HUES6 (cell line): ENCODE results near the gene ZKSCAN7.
"Not testable (repeated sequence)": the region's sequence is repeated elsewhere in the genome, so short reads cannot be mapped to it uniquely, and the experiment has no call there.

Experiments used
- H3K27ac ChIP-seq: 2 replicates; pipeline ENCODE4 v1.7.0; 2013; ENCODE audit warnings: low read depth, mild to moderate bottlenecking, low read length, inconsistent platforms
- H3K27me3 ChIP-seq: 2 replicates; pipeline ENCODE4 v1.6.1; 2013; ENCODE audit warnings: low read length; ENCODE audit not compliant: control insufficient read depth, insufficient read depth
- H3K36me3 ChIP-seq: 2 replicates; pipeline ENCODE4 v1.6.1; 2013; ENCODE audit warnings: low read length; ENCODE audit not compliant: control insufficient read depth, insufficient read depth
- H3K4me1 ChIP-seq: 2 replicates; pipeline ENCODE4 v1.6.1; 2013; ENCODE audit warnings: low read length; ENCODE audit not compliant: control insufficient read depth, insufficient read depth
- H3K4me3 ChIP-seq: 2 replicates; pipeline ENCODE4 v1.5.1; 2013; ENCODE audit warnings: low read depth, low read length
- H3K9ac ChIP-seq: one replicate; pipeline ENCODE4 v1.6.1; 2013; ENCODE audit warnings: mild to moderate bottlenecking, low read length
- H3K9me3 ChIP-seq: 2 replicates; pipeline ENCODE4 v1.6.1; 2013; ENCODE audit warnings: low read depth, low read length; ENCODE audit not compliant: control insufficient read depth, insufficient read depth

ZKSCAN7 gene

GRCh38 chr3:44576613-44577012 is 21.6 kb downstream of the ZKSCAN7 start:
- no peak overlapping the region for H3K9ac ChIP-seq
- H3K36me3 ChIP-seq, result peaks cover 18% of the 10 kb centered on the region
- no peaks in the 10 kb centered on the region for H3K4me1 ChIP-seq
- H3K9me3 ChIP-seq, result no peaks in the 10 kb centered on the region
- H3K27ac ChIP-seq, result no peak overlapping the region
- no peaks in the 10 kb centered on the region for H3K27me3 ChIP-seq
- H3K4me3 ChIP-seq, result no peak overlapping the region

- H3K27ac ChIP-seq, H3K4me3 ChIP-seq, H3K9ac ChIP-seq, H3K27me3 ChIP-seq, H3K4me1 ChIP-seq, H3K9me3 ChIP-seq: not testable (repeated sequence)
- peaks cover 11% of the 10 kb centered on the region for H3K36me3 ChIP-seq
Observed at GRCh38 chr3:44577354-44577952, 22.5 kb downstream of the ZKSCAN7 start.

- H3K27ac ChIP-seq, H3K9me3 ChIP-seq, H3K27me3 ChIP-seq, H3K4me3 ChIP-seq, H3K9ac ChIP-seq, H3K4me1 ChIP-seq: not testable (repeated sequence)
- H3K36me3 ChIP-seq, result peaks cover 11% of the 10 kb centered on the region
Observed at GRCh38 chr3:44578316-44578715, 23.3 kb downstream of the ZKSCAN7 start.

- not testable (repeated sequence) for H3K4me3 ChIP-seq, H3K9ac ChIP-seq, H3K4me1 ChIP-seq, H3K9me3 ChIP-seq, H3K27ac ChIP-seq, H3K36me3 ChIP-seq, H3K27me3 ChIP-seq
Observed at GRCh38 chr3:44578924-44579515, 24.0 kb downstream of the ZKSCAN7 start.

- H3K27me3 ChIP-seq, H3K9me3 ChIP-seq: not testable (repeated sequence)
Observed at GRCh38 chr3:44579749-44580148, 24.8 kb downstream of the ZKSCAN7 start.

GRCh38 chr3:44580971-44581370 is 26.0 kb downstream of the ZKSCAN7 start:
- not testable (repeated sequence) for H3K9ac ChIP-seq, H3K4me3 ChIP-seq

More at GRCh38 chr3:44579749-44580148, 24.8 kb downstream of the ZKSCAN7 start:
- not testable (repeated sequence) for H3K36me3 ChIP-seq, H3K4me3 ChIP-seq, H3K4me1 ChIP-seq, H3K9ac ChIP-seq, H3K27ac ChIP-seq

DNA sequence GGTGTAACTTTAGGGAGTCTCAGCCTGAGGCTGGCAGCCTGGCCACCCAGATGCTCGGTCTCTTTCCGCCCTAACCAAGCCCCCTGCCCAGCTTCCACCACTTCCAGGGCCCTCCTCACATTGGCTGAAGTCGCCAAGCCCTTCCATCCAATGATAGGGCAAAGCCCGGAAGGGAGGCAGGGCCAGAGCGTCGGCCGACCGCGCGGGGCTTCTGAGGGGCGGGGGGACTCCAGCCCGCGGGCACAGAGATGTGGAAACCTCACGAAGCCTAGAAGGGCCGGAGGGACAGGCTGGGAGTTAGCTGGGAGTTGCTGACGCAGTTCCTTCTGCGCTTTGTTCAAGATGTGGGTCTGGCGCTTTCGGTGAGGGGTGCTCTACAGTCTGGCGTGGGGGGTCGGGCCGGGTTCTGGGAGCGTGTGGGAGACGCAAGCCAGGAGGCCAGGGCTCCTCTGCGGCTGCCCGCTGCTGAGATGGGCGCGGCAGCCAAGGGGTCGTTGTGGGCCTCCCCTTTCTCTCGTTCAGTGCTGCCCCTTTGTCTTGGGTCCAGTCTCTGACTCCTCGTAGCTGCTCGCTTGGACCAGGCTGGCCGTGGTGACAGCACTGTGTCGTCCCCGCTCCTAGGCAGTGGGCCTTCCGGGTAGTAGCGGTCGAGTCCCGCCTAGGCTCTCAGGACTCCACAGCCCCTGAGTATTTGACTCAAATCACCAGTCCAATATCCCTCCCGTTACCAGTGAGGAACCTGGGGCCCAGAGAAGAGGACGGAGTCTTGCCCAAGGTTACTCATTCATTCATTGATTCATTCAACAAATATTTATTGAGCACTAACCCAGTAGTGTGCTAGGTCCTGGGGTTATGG is 29.9 kb downstream of the ZKSCAN7 start, which contains the start of gene ZNF660:
TSS of gene ZNF660 (plus strand) at position 319 of the 856 bp plus-strand sequence. CDS start 9,230 bp downstream, outside the sequence.
- Histone ChIP-seq H3K27me3 (no peaks in the 10 kb centered on the region), H3K27ac (peak within 1 kb of the TSS; percentile 72; the same call in 1 of the 2 replicates), H3K9ac (peak within 1 kb of the TSS; percentile 95)

More at GRCh38 chr3:44580971-44581370, 26.0 kb downstream of the ZKSCAN7 start:
- H3K27ac ChIP-seq, H3K36me3 ChIP-seq, H3K27me3 ChIP-seq, H3K9me3 ChIP-seq, H3K4me1 ChIP-seq: not testable (repeated sequence)

DNA sequence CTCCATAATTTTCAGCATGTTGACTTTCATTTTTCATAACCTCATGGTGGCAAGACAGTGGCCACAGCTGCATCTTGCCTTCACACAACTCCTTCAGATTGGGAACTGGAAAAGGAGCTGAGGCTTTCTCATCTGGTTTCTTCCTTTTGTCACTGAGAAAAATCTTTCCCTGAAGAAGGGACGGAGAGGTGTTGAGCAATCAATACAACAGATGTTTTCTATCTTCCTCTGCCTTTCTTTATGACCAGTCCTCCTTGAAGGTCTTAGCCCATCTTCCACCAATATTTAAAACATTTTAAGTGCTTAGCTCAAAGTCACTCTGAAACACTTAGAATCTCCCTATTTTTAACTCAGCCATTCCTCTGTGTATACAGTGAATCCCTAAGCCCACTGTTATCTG is 41.6 kb downstream of the ZKSCAN7 start:
- Histone ChIP-seq H3K9ac (no peak overlapping the region), H3K4me1 (no peaks in the 10 kb centered on the region), H3K36me3 (peaks cover 62% of the 10 kb centered on the region), H3K4me3 (no peak overlapping the region), H3K9me3 (peaks cover 60% of the 10 kb centered on the region), H3K27me3 (no peaks in the 10 kb centered on the region), H3K27ac (no peak overlapping the region)

More for the DNA sequence above, 29.9 kb downstream of the ZKSCAN7 start, which contains the start of gene ZNF660:
- Histone ChIP-seq H3K36me3 (peaks cover 36% of the 10 kb centered on the region), H3K9me3 (no peaks in the 10 kb centered on the region), H3K4me1 (no peaks in the 10 kb centered on the region; the same call in 1 of the 2 replicates), H3K4me3 (peak within 1 kb of the TSS; percentile 86)

DNA sequence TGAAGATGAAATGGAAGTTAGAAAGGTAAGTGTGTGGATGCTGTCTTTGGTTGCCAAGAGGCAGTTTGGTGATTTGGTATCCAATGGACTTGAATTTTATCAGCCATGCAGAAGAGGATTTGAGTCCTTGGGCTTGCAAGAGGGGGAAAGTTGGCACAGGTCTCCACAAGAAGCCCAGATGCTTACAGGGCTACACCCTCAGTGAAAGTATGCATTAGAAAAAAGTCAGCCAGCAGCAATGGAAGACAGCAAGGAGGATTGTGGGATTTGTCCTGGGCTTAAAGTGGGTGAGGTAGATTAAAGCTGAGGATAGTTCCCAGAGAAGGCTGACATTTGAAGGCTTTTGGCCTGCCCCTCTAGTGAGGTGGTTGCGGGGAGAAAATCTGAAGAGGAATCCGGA is 46.8 kb downstream of the ZKSCAN7 start:
- H3K4me3 ChIP-seq, result no peak overlapping the region

DNA sequence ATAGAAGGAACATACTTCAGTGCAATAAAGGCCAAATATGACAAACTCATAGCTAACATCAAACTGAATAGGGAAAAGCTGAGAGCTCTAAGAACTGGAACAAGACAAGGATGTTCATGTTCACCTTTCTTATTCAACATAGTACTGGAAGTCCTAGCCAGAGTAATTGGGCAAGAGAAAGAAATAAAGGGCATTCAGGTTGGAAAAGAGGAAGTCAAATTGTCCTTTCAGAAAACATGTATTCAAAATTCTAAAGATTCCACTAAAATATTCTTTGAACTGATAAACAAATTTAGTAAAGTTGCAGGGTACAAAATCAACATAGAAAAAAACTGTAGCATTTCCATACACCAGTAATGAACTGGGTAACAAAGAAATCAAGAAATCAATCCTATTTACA is 57.7 kb downstream of the ZKSCAN7 start:
- Histone ChIP-seq H3K27me3 (no peaks in the 10 kb centered on the region), H3K36me3 (no peaks in the 10 kb centered on the region), H3K4me3 (no peak overlapping the region), H3K9ac (no peak overlapping the region), H3K27ac (no peak overlapping the region), H3K9me3 (peaks cover 6% of the 10 kb centered on the region; the same call in 1 of the 2 replicates), H3K4me1 (no peaks in the 10 kb centered on the region)

More for the DNA sequence above, 46.8 kb downstream of the ZKSCAN7 start:
- Histone ChIP-seq H3K9me3 (peaks cover 30% of the 10 kb centered on the region), H3K4me1 (no peaks in the 10 kb centered on the region), H3K27ac (no peak overlapping the region), H3K36me3 (peaks cover 17% of the 10 kb centered on the region), H3K9ac (no peak overlapping the region), H3K27me3 (no peaks in the 10 kb centered on the region)
